ENCODE measurements around the gene SLC25A23. TPM values are rescaled to one million over a fixed set of nuclear protein-coding genes. Genes with fewer than 3 reads are reported as not detected.
A peak's percentile ranks its signal among the peaks of the same experiment; 100 is the strongest.

SLC25A23 gene
- total RNA-seq, 2 experiments from 2014 or later = 10.5 to 10.8 TPM

DNA sequence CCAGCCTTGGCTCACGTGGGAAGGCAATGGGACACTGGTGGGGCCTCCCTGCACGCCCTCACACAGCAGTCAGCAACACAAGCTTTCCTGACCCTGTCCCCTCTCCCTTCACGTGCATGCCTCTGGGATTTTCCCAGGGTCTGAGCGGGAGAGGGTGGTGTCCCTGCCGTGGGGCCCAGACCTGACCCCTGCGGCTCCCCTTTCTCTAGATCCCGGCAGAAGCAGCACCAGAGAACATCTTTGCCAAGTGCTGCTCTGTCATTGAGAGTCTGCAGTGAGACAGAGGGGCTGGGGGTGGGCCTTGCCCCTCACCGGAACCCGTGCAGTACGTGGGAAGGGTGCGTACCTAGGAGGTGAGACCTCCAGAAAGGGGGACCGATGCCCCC, 47.5 kb downstream of the SLC25A23 start:
- Histone ChIP-seq H3K27ac (ENCODE audit: low read depth in 1 of 2, low read length in 2 of 2) (no peak overlapping the region), H3K27me3 (ENCODE audit: control insufficient read depth in 1 of 2, insufficient read depth in 2 of 2, low read length in 2 of 2) (no peaks in the 10 kb centered on the region), H3K4me1 (ENCODE audit: insufficient read depth, low read length) (no peaks in the 10 kb centered on the region), H3K9me3 (ENCODE audit: control insufficient read depth in 1 of 2, insufficient read depth in 1 of 2, low read length in 2 of 2) (no peaks in the 10 kb centered on the region), H3K4me3 (ENCODE audit: low read length) (no peak overlapping the region), H3K36me3 (ENCODE audit: insufficient read depth, low read length) (peaks cover 30% of the 10 kb centered on the region)
- CTCF ChIA-PET = no interaction called here
- H3K27ac Mint-ChIP-seq = no peak overlapping the region
- H3K27me3 Mint-ChIP-seq = no peaks in the 10 kb centered on the region
- intact Hi-C loops (cut with DNase I, micrococcal nuclease) = no loop called here
- no peak overlapping the region for H3K4me3 Mint-ChIP-seq
- peaks cover 34% of the 10 kb centered on the region for H3K36me3 Mint-ChIP-seq (ENCODE audit: low read depth)
- peak; percentile 11 for ATAC-seq (ENCODE audit: poor library complexity)
- H3K4me1 Mint-ChIP-seq (ENCODE audit: low read depth) = no peaks in the 10 kb centered on the region
- TF ChIP-seq CTCF (IDR thresholded peaks at IDR 0.05) = no peak
- POLR2A ChIA-PET = interaction anchor here (0.8 kb wide), 1 partner anchor 13 kb away, joined by 4 read pairs; the partner anchor contains the start of gene KHSRP
- no peak for DNase-seq
- no peaks in the 10 kb centered on the region for H3K9me3 Mint-ChIP-seq

- Mint-ChIP-seq H3K4me1 (ENCODE audit: low read depth) (no peaks in the 10 kb centered on the region), H3K36me3 (ENCODE audit: low read depth) (peaks cover 12% of the 10 kb centered on the region), H3K9me3 (no peaks in the 10 kb centered on the region), H3K27me3 (no peaks in the 10 kb centered on the region), H3K27ac (no peak overlapping the region), H3K4me3 (no peak overlapping the region)
- no peaks in the 10 kb centered on the region for H3K9me3 ChIP-seq (ENCODE audit: control insufficient read depth in 1 of 2, insufficient read depth in 1 of 2, low read length in 2 of 2)
- CTCF ChIA-PET = no interaction called here
- DNase-seq (no peak), ATAC-seq (ENCODE audit: poor library complexity) (no peak)
- H3K4me3 ChIP-seq (ENCODE audit: low read length) = no peak overlapping the region
- POLR2A ChIA-PET = no interaction called here
- intact Hi-C loops (cut with DNase I, micrococcal nuclease) = no loop called here
- TF ChIP-seq CTCF (IDR thresholded peaks at IDR 0.05) = no peak
- no peaks in the 10 kb centered on the region for H3K27me3 ChIP-seq (ENCODE audit: control insufficient read depth in 1 of 2, insufficient read depth in 2 of 2, low read length in 2 of 2)
- H3K4me1 ChIP-seq (ENCODE audit: insufficient read depth, low read length) = no peaks in the 10 kb centered on the region
- peaks cover 4% of the 10 kb centered on the region for H3K36me3 ChIP-seq (ENCODE audit: insufficient read depth, low read length)
- no peak overlapping the region for H3K27ac ChIP-seq (ENCODE audit: low read depth in 1 of 2, low read length in 2 of 2)
These were observed 50.2 kb downstream of the SLC25A23 start for GRCh38 chr19:6409346-6409745.

DNA sequence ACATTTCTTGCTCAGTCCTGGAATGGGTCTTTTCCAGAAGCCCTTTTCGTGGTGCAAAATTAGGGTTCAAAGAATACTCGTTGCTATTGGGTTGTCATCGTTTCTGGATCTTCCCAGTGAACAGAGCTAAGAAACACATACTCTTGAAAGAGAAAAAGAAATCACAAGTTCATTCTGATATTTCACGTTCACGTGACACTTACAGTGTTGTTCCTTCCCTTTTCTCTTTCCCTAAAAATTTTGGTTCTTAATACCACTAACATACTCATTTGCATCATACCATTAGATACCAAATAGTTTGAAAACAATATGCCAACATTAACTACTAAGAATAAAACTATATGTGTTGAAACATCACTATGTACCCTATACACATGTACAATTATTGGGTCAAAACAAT, 53.2 kb downstream of the SLC25A23 start:
- Histone ChIP-seq H3K9me3 (ENCODE audit: control insufficient read depth in 1 of 2, insufficient read depth in 1 of 2, low read length in 2 of 2) (no peaks in the 10 kb centered on the region), H3K27me3 (ENCODE audit: control insufficient read depth in 1 of 2, insufficient read depth in 2 of 2, low read length in 2 of 2) (no peaks in the 10 kb centered on the region), H3K4me3 (ENCODE audit: low read length) (no peak overlapping the region), H3K36me3 (ENCODE audit: insufficient read depth, low read length) (no peaks in the 10 kb centered on the region), H3K4me1 (ENCODE audit: insufficient read depth, low read length) (no peaks in the 10 kb centered on the region), H3K27ac (ENCODE audit: low read depth in 1 of 2, low read length in 2 of 2) (no peak overlapping the region)
- no peak for DNase-seq
- no peak overlapping the region for H3K27ac Mint-ChIP-seq
- POLR2A ChIA-PET = no interaction called here
- H3K36me3 Mint-ChIP-seq (ENCODE audit: low read depth) = no peaks in the 10 kb centered on the region
- H3K4me3 Mint-ChIP-seq = no peak overlapping the region
- ATAC-seq (ENCODE audit: poor library complexity) = no peak
- intact Hi-C loops (cut with DNase I, micrococcal nuclease) = no loop called here
- H3K9me3 Mint-ChIP-seq = no peaks in the 10 kb centered on the region
- no peaks in the 10 kb centered on the region for H3K4me1 Mint-ChIP-seq (ENCODE audit: low read depth)
- TF ChIP-seq CTCF (IDR thresholded peaks at IDR 0.05) = no peak
- CTCF ChIA-PET = no interaction called here
- H3K27me3 Mint-ChIP-seq = no peaks in the 10 kb centered on the region
